NCI-H2171 treated with DMSO at 0.1 percent for 48 hours (cell line): ENCODE results near the gene TMEM190.

Experiments used
- DNase-seq: peaks from one replicate; lab custom pipeline; 2025; lab: John Stamatoyannopoulos, UW

The TMEM190 gene

GRCh38 chr19:55372316-55373081 lies 4.1 kb upstream of the TMEM190 start:
- DNase-seq = no peak

- no peak for DNase-seq
These were observed 3.2 kb upstream of the TMEM190 start for GRCh38 chr19:55373306-55373992.

- no peak for DNase-seq
These were observed 2.5 kb upstream of the TMEM190 start for GRCh38 chr19:55373993-55374757.

DNA sequence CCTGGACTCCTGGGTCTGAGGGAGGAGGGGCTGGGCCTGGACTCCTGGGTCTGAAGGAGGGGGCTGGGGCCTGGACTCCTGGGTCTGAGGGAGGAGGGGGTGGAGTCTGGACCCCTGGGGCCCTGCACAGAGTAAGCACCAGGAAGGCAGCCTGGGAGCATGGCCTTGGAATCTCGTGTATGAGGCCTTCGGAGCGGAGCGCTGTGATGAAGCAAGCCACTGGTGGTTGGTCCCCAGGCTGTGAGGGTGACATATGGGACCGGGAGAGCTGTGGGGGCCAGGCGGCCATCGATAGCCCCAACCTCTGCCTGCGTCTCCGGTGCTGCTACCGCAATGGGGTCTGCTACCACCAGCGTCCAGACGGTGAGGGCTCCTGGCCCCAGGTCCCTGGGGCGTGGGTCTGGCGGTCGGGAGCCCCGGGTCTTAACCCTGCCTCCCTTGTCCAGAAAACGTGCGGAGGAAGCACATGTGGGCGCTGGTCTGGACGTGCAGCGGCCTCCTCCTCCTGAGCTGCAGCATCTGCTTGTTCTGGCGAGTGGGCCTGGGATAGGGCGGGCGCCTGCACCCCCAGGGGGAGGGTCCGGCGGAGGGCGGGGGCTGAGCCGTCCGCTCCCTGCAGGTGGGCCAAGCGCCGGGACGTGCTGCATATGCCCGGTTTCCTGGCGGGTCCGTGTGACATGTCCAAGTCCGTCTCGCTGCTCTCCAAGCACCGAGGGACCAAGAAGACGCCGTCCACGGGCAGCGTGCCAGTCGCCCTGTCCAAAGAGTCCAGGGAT lies 918 bp downstream of the TMEM190 start:
- DNase-seq = no peak

- no peak for DNase-seq
These were observed 2.5 kb downstream of the TMEM190 start for GRCh38 chr19:55379174-55379573.

GRCh38 chr19:55382013-55382412 lies 5.4 kb downstream of the TMEM190 start:
- no peak for DNase-seq

DNA sequence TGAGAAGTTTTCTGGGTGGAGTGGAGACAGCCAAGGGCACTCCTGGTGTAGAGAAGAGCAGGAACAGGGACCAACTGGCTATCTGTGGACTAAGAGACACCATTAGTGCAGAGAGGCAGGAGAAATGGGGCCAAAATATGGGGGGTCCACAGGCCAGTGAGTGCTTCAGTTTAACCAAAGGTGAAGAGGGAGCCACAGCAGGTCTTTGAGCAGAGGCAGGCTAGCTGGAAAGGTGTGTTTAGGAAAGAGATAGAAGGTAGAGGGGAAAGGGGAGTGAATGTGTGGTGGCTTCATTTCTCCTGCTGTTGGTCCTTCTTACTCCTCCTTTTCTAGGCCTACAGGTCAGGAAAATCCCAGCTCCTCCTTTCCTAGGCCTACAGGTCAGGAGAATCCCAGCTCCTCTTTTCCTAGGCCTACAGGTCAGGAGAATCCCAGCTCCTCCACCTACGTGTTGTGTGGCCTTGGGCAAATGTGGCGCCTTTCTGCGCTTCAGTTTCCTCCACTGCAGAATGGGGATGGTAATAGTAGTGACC lies 6.0 kb downstream of the TMEM190 start:
- DNase-seq = no peak

- DNase-seq = peak; percentile 67
These were observed 6.9 kb downstream of the TMEM190 start for GRCh38 chr19:55383279-55384130.

GRCh38 chr19:55384131-55384919 lies 7.7 kb downstream of the TMEM190 start, which contains the start of gene TMEM238:
Gene TMEM238, minus strand, starts transcription at chr19:55384292. Its CDS starts 33 bp downstream, at chr19:55384259.
- peak; percentile 60 for DNase-seq

DNA sequence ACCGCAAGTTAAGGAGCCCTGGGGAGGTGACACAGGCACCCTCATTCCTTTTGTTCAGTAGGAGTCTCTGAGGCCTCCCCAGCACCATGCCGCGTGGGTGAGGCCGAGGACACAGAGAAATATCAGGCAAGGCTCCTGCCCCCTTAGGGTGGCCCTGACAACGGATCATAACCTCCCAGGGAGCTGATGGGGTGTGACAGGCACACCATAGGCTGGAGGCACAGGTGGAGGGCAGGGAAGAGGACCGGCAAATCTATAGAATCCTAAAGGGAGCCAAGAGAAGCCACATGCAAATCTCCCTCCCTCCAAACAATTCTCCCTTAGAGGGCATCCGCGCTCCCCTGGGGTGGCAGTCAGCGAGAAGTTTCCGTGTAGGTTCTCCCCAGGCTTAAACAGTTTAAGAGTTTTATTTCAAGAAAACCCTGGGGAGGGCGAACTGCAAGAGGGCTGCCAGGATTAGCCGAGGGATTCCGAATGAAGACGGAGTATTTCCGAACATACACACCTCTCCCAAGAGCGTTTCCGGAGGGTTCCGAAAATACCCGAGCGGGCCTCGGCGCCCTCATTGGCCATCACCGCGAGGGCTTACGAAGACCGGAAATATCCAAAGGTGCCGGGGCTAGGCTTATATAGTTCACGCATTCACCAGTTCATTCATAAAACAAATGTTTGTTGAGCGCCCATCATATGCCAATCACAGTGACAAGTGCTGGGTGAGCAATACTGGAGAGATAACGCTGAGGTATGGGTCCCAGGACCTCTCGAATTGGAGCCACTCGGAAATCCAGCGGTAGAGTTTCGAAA lies 8.5 kb downstream of the TMEM190 start:
- DNase-seq = peak; percentile 96

DNA sequence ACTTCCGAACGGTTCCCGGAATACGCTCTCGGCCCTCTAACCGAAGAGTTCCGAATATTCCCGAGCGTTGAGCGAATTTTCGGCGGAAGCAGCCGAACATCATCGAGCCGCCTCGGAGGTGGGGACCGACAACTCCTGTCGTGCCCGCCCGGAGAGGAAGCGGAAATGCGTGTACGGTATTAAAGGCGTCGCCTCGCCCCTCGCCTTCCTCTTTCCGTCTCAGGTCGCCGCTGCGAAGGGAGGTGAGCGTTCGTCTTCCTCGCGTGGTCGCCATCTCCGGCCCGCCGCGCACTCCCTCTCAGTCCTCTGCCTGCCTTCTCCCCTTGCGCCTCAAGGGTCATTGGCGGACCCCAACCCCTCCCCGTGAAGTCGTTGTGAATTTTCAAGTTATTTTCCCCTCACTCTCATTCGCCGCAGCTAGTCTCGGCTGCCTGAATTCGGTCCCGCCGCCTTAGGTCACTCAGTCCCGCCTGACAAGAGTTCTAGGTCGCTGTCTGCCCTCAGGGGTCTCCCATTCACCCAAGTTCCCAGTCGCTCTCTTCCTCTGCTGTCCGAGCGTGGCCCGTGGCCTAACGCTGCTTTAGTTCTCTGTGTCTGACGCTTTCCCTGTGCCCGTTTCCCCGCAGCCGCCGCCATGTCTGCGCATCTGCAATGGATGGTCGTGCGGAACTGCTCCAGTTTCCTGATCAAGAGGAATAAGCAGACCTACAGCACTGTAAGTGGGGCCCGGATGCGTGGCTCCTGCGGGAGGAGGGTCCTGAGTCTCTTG lies 9.3 kb downstream of the TMEM190 start, which contains the start of gene RPL28:
TSS of gene RPL28 (plus strand) at position 209 of the 769 bp plus-strand sequence. CDS start at position 635, 426 bp downstream.
- peak; percentile 97 for DNase-seq

DNA sequence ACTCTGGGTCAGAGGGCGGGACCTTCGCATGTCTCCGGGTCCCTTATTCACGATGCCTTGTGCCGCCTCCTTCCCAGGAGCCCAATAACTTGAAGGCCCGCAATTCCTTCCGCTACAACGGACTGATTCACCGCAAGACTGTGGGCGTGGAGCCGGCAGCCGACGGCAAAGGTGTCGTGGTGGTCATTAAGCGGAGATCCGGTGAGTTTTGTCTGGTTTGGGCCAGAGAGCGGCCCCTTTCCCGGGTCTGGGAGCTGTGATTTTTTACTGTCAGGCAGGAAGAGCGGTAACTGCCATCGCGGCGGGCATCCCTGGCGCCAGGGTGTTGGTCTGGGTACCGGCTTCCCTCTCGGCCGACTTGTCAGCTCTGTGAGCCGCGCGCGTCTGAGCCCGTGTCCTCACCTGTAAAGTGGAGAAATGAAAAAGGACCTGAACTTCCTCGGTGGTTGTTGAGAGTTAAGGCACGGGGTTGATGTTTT lies 9.9 kb downstream of the TMEM190 start:
- no peak for DNase-seq

DNA sequence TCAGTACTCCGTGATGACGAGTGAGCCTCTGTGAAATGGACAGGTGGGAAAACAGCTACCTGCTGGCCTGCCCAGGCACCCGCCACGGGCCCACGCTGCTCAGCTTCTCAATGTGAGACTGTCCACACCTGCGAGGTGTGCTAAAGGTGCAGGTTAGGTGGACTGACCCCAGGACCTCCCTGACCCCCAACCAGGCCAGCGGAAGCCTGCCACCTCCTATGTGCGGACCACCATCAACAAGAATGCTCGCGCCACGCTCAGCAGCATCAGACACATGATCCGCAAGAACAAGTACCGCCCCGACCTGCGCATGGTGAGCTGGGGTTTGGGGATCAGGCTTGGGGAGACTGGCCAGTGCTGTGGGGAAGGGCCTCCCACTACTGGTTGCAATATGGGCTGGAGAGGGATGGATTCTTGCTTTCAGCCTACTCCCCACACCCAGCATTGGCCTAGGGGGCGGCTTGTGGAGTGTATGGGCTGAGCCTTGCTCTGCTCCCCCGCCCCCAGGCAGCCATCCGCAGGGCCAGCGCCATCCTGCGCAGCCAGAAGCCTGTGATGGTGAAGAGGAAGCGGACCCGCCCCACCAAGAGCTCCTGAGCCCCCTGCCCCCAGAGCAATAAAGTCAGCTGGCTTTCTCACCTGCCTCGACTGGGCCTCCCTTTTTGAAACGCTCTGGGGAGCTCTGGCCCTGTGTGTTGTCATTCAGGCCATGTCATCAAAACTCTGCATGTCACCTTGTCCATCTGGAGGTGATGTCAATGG lies 11.3 kb downstream of the TMEM190 start:
- DNase-seq = no peak

DNA sequence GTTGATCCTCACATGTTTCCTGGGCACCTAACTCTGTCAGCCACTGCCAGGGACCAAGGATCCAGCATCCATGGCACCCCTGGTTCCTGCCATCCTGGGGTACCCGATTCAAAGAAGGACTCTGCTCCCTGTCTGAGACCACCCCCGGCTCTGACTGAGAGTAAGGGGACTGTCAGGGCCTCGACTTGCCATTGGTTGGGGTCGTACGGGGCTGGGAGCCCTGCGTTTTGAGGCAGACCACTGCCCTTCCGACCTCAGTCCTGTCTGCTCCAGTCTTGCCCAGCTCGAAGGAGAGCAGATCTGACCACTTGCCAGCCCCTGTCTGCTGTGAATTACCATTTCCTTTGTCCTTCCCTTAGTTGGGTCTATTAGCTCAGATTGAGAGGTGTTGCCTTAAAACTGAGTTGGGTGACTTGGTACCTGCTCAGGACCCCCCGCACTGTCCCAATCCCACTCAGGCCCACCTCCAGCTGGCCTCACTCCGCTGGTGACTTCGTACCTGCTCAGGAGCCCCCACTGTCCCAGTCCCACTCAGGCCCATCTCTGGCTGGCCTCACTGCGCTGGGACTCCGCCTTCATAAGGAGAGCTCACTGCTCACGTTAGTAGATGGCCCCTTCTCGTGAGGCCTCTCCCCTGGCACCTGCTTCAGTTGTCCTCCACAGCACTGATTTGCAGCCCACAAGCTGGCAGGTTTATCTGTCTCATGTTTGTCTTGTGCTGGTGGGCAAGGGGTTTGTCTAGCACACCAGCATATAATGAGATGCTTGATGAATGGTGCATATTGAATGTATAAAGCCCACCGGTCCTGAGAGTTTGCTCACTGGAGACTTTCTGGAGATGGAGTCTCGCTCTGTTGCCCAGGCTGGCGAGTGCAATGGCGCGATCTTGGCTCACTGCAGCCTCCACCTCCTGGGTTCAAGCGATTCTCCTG lies 13.0 kb downstream of the TMEM190 start:
- no peak for DNase-seq

DNA sequence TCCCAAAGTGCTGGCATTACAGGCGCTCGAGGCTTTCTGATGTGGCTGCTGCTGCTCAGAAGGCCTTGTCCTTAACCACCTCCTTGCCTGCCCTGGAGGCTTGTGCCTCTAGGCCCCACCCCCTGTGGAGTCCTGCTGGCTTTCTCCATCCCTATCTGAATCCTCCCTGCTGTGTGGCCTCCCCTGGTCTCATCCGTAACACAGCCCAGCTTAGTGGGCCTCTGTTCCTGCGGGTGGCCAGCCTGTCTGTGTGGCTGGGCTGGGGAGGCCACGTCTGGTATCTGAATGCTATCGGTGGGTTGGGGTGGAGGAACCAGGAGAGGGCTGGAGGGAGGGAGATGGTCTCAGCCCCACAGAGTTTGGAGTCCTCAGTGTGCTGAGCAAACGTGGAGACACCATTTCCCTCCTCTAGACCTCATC lies 13.8 kb downstream of the TMEM190 start:
- DNase-seq = no peak

DNA sequence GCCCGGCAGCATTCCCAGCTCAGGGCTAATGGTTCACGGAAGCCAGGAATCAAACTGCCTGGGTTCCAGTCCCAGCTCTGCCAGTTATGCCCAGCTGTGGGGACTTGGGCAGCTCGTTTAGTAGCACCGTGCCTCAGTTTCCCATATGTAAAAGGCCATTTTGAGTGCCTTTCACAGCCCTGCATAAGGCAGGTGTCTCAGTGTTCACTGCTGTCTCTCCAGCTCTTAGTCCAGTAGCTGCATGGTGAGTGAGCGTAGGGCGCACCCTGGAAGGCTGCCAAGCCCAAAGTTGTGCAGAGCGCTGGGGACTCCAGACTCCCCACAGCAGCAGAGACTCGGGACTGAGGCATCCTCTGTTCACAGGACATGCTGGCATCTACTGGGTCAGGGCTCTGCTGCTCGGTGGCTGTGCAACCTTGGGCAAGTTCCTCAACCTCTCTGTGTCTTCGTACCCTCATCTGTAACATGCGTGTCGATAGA lies 14.6 kb downstream of the TMEM190 start:
- no peak for DNase-seq
